HG02759 (cell line): ENCODE data around the gene C8G.

Experiments
- ATAC-seq: cut with Tn5 transposase; IDR thresholded peaks from one replicate; pipeline ENCODE4 v1.9.1; 2021; ENCODE audit warnings: mild to moderate bottlenecking, moderate library complexity; ENCODE audit not compliant: unreplicated experiment

The C8G gene

DNA sequence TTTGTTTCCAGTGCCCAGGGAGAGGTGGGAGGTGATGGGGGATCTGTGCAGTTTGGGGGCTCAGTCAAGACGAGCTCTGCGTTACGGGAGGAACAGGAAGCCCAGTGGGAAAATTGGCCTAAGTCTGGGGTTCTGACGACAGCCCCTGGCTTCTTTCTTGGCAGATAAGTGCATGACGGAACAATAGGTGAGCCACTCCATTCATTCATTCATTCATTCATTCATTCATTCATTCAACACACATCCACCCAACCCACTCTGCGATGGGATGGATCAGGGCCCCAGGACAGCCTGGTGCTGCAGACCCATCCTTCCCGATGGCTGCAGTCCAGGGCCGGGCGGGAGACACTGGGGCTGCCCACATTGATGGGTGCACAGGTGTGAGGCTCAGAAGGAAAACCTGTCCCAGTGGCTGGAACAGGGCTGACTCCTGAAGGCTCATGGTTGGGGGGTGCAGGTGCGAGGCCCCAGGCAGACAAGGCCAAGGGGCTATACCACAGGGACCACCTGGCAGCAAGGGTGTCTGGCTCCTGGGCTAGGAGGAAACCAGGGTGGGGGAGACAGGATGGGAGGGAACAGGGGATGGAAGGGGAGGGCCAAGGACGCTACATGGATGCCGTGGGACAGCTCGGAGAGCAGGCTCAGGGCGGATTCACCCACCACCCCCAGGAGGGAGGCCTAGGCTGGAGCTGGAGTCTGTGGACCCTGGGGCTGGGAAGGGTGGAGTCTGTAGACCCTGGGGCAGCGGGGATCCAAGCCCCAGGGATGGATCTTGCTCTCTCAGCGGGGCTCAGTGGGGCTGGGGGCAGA lies 35.8 kb downstream of the C8G start:
- no peak for ATAC-seq

DNA sequence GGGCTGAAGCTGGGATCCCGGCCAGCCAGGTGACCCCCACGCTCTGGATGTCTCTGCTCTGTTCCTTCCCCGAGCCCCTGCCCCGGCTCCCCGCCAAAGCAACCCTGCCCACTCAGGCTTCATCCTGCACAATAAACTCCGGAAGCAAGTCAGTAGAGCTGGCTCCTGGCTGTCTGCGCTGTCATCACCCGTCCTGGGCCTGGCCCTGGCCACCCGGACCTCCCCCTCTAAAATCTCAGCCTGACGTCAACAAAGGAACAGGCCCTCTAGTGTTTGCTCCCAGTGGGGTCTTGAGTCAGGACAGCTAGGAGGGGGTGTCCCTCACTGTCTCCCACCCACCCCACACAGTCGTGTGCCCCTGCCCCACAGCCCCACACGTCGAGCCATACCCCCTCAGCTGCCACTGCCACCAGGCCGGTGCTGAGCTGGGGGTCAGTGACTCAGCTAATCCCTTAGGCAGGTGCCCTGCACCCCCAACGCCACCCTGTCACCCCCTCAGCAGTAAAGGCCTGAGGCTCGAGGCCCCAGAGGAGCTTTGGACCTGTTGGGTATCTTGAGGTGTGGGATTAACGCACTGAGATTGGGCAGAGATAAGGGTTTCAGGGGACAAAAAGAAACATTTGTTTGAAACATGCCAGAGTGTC lies 36.7 kb downstream of the C8G start:
- ATAC-seq = no peak

DNA sequence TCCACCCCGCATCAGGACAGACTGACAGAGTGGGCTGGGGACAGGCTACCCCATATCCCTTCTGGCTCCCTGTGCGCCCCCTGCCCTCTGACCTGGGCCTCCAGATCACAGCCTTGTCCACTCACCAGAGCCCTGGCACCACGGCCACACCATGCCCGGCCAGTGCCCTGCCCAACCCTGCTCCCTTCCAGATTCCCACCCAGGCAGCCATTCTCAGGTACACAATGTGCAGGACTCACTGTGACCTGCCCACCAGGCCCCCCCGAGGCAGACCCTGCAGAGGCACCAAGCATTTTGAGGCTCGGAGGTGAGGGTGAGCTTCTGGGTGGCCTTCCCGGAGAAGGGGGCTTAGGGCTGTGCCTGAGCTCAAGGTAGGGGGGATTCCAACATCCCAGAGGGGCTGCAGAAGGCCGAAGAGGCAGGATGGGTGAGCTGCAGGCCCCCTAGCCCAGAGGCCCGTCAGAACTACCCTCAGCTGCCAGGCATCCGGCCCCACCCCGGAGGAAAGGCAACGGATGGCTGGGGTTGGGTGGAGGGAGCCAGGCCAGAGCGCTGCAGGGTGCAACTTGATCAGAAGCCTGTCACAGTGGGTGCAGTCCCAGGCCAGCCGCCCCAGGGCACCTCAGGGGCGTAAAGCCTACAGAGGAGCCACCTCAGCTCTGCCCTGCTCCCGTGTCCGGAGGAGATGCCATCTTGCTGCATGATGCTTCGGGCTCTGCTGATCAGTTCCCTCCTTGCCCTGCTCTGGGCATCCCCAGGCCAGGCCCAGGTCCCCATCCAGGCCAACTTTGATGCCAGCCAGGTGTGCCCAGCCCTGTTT lies 37.4 kb downstream of the C8G start, which contains the start of gene LCNL1:
TSS of gene LCNL1 (plus strand) at position 762 of the 820 bp plus-strand sequence. CDS start 594 bp downstream, outside the sequence.
- no peak for ATAC-seq

DNA sequence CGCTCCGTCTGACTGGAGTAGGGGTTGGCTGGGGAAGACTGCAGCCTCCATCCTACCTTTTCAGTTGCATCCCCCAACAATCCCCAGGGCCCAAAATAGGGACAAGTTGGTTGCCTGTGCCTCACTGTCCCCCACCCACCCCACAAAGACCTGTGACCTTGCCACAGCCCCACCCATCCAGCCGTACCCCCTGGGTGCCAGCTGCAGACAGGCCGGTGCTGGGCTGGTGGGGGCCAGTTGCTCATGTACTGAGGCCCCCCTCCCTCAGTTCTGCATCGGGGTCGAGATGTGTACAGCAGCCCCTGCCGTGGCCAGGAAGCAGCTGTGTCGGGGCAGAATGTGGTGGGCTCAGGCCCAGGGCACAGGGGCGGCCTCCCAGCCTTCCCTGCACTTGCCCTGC lies 38.1 kb downstream of the C8G start:
- no peak for ATAC-seq

DNA sequence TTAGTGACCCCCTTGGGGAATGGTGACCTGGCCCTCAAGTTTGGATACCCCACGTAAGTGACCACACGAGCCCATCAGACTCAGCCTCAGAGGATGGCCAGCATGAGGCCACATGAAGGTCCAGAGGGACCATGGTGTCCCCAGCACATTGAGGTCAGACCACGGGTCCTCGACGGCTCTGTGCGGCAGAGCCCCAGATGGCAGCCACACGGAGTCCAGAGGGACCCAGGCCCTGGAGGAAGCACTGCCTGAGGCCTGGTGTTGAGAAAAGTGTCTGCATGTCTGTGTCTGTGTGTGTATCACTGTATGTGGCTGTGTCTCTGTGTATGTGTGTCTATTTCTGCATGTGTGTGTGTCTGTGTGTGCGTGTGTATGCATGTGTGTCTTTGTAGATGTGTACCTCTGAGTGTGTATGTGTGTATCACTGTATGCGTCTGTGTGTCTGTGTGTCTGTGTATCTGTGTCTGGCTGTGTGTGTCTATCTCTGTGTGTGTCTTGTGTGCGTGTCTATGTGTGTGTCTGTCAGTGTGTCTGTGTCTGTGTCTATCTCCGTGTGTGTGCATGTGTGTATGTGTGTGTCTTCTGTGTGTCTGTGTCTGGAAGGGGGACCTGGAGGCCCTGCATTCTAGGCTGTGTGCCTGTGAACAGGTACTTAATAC lies 38.7 kb downstream of the C8G start:
- no peak for ATAC-seq

DNA sequence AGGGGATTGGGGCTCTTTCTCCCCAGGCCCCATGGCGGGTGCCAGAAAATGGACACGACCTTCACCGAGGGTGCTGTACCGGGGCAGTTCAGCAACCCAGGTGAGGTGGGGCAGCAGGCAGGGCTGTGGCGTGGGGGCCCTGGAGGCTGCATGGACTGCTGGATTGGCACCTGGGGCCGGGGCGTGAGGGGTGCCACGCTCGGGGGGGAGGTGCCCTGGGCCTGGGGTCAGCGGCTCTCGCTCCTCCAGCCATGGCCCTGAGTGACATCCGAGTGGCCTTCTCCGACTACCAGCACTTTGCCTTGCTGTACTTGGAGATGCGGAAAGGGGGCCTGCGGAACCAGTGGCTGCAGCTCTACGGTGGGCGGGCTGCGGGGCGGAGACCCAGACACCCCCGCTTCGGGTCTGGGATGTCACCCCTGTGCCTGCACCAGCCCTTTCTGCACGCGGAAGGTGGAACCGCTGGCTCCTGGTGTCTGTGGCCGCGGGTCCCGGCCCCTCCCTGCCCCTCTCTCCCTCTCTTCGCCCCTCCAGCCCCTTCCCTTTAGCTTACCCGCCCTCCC lies 39.5 kb downstream of the C8G start:
- ATAC-seq = no peak

DNA sequence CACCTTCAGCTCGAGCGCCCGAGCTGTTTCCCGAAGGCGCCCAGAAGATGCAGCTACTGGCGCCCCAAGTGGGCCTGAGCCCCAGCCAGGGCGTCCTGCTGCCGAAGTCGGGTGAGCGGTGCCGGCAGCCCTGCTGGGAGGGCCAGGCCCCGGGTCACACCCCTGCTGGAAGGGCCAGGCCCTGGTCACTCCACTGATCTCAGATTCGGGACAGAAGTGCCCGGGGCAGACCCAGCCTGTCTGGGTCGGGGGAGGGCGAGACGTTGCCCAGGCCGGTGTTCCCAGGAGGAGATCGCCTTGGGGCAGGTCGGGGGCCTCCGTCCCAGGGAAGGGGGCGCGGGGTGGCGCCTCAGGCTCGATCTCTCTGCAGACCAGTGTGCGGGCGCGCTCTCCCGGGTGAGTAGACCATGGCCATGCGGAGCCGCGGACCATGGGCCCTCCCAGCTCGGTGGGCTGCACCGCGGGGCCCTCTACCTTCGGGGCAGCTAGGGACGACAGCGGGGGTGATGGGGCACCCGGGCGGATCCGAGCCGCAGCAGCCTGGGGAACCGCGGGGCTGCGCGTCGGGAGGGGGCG lies 40.1 kb downstream of the C8G start:
- ATAC-seq = no peak

DNA sequence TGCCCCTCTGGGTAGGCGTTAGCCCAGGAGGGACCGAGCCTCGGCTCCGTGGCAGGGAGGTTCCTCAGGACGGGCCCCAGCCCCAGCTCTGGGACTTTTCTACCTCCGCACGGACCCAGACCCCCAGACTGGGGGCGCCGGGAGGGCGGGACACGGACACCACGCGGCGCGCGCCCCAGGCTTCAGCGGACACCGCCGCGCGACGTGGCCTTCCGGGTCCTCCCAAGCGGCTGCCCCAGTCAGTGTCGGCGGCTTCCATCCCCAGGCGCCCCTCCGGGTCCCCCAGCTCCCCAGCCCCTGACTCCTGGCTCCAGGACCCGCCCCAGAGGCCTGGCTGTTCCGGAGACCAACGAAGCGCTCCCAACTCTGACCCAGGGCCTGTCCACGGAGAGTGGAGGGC lies 40.8 kb downstream of the C8G start:
- ATAC-seq = no peak

DNA sequence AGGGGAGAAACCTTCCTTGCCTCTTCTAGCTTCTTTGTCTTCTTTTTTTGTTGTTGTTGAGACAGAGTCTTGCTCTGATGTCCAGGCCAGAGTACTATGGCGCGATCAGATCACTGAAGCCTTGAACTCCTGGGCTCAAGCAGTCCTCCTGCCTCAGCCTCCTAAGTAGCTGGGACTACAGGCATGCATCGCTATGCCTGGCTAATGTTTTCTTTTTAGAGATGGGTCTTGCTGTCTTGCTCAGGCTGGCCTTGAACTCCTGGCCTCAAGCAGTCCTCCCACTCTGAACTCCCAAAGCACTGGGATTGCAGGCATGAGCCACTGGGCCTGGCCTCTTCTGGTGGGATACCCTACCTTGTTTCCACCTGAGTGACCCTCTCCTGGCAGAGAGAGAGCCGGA lies 43.8 kb downstream of the C8G start:
- no peak for ATAC-seq

DNA sequence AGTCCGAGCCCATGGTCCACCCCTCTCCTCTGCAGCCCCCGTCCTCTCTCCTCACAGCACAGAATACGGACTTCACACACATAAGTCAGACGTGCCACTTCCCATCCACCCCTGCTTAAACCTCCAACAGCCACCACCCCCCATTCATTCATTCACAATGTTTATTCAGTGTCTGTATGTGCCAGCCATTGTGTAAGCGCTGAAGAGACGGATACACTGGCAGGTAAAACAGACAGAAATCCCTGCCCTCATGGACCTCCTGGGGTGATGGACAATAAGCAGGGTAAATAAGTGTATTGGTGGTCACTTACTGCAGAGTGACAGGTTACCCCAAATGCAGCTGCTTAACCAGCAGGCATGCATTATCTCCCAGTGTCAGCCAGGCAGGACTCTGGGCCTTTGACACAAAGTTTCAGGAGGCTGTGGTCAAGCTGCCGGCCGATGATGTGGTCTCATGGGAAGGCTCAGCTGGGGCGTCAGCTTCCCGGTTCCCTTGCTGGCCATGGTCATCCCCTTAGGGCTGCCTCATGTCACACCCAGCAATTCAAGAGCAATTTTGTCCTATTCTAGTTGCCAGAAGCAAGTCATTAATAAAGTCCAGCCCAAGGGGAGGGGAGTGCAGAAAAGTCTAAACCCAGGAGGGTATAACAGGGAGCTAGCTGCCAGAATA lies 45.3 kb downstream of the C8G start:
- ATAC-seq = no peak

DNA sequence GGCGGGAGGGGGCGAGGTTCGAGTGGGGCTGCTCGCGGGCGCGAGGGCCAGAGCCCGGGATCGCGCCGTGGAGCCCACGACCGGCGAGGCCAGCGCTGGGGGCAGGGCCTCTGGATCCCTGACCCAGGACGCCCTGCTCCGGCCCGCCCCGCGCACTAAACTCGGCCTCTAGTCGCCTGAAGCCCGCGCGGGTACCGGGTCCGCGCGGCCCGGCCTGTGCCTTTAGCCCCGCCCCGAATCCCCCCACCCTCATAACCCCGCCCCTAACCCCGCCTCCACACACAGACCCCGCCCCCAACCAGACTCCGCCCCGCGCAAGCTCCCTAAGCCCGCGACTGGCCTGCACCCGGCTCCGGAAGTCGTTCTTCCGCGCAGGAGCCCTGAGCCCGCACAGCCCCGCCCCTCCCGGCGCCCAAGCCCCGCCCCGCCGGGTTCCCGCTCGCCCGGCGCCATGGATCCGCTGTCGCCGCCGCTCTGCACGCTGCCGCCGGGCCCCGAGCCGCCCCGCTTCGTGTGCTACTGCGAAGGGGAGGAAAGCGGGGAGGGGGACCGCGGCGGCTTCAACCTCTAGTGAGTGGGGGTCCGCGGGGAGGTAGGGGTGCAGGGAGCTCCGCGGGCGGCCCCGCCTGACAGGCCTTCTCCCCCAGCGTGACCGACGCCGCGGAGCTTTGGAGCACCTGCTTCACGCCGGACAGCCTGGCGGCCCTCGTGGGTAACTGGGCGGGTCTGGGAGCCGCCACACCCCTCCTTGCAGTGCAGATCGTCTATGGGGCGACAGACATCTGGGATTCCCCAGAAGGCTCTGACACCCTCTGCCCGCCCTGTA lies 47.2 kb downstream of the C8G start, which contains the start of gene PAXX:
TSS of gene PAXX (plus strand) at position 430 of the 826 bp plus-strand sequence. CDS start at position 452, 22 bp downstream.
- ATAC-seq = peak; percentile 93

DNA sequence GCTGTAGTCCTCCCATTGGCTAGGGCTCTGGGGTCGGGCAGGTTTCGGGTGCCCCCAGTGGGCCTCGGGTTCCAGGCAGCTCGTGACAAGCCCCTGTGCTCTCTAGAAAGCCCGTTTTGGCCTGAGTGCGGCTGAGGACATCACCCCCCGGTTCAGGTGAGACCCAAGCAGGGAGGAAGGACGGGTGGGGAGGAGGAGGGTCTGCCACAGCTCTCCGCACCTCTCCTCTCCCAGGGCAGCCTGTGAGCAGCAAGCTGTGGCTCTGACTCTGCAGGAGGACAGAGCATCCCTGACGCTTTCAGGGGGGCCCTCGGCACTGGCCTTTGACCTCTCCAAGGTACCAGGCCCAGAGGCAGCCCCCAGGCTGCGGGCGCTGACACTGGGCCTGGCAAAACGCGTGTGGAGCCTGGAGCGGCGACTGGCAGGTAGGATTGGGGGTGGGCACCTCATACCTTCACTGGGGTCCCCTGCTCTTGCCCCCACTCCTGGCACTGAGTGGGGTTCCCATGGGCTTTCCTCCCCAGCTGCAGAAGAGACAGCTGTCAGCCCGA lies 47.9 kb downstream of the C8G start:
- no peak for ATAC-seq

DNA sequence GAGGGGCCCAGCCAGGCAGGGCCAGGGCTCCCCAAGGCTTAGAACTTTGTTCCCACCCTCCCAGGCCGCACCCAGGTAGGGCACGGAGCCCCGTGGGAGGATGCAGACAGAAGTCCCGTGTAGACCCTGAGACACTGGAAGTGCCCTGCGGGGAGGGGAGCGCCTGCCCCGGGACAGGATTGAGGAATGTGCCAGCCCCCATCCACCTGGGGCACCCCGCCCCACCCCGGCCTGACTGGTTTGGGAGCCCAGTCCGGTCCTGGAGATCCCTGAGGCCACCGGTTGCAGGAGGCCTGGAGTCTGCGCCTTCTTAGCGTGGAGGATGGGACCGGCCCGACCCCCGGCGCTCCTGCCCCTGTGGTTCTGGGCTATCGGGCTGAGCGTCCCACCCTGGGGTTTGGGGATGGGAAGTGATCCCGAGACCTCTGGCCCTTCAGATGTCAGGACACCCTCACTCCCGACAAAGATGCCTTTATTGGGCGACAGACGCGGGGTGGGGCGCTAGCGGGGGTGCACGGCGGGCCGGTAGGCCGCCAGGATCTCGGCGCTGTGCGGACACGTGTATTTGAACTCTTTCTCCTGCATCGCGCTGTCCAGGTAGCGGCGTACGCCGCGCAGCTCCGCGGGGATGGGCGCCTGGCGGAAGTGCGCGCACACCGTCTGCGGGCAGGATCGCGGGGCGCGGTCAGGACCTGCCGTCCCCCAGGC lies 49.3 kb downstream of the C8G start:
- no peak for ATAC-seq

DNA sequence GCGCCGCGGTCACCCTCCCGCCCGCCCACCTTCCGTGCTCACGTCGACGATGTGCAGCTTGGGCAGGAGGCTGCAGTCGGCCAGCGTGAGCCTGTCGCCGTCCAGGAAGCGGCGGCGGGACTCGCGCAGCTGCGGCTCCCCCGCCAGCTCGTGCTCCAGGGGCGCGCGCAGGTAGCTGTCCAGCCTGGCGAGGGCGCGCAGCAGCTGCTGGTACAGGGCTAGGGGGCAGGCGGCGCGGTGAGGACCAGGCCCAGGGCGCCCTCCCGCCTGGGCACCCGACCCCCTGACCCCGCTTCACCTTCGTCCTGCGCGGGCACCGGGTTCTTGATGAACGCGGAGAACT lies 49.8 kb downstream of the C8G start:
- ATAC-seq = no peak

DNA sequence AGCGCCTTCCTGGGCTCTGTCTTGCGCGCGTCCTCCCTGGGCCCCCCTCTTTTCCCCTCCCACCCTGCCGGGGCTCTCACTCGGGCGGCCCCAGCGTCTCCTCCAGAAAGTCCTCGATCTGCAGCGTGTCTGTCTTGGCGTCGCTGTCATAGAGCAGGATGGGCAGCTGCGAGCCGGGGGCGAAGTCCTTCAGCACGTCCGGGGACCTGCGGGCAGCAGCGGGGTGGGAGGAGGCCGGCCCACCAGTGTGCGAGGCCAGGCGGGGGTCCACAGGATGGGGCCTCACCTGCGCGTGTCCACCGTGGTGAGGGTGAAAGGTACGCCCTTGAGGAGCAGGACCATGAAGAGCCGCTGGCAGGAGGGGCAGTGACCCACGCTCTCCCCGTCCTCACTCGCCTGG lies 50.3 kb downstream of the C8G start:
- no peak for ATAC-seq

DNA sequence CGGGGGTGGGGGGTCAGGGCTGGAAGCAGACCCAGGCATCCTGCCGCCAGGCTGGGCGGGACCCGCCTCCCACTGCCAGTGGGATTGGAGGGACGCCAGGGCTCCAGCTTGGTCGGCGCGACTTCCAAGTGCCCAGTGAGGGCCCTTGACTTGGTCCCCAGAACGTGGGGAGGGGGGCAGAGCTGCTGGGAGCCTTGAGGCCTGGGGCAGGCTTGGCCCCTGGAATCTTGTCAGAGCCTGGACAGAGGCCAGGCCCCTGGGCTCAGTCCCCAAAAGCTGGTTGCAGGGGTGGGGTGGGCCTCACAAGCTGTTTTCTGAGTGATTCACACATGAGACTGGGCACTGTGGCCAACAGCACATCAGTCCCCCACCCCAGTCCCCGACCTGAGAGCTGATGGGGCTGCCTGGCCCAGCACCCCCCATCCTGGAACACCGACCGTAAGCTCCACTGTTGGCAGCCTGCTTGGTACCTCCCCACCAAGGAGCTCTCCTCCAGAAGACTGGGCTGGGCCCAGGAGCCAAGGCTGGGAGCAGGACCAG lies 50.8 kb downstream of the C8G start:
- no peak for ATAC-seq
